ENCODE measurements around the gene SNORC.

The SNORC gene

GRCh38 chr2:232873292-232873908 is 3.3 kb downstream of the SNORC start:
- Histone ChIP-seq H3K36me3 (replicated peaks) (no peaks in the 10 kb centered on the region), H3K27me3 (ENCODE audit: low read depth) (no peaks in the 10 kb centered on the region), H3K9me3 (no peaks in the 10 kb centered on the region), H3K4me1 (peaks cover 4% of the 10 kb centered on the region), H3K4me3 (no peak overlapping the region)
- in situ Hi-C loops (cut with MboI; ENCODE audit: low sequenced_read_pairs) = no loop called here
- DNase-seq (ENCODE audit: low spot score in 2 of 2) = no peak

- H3K27me3 ChIP-seq (ENCODE audit: low read depth) = no peaks in the 10 kb centered on the region
- no peak for DNase-seq (ENCODE audit: low spot score in 2 of 2)
- H3K9me3 ChIP-seq = no peaks in the 10 kb centered on the region
- H3K4me3 ChIP-seq = no peak overlapping the region
- H3K36me3 ChIP-seq (replicated peaks) = no peaks in the 10 kb centered on the region
- H3K4me1 ChIP-seq = peaks cover 4% of the 10 kb centered on the region
- in situ Hi-C loops (cut with MboI; ENCODE audit: low sequenced_read_pairs) = no loop called here
These were observed 4.0 kb downstream of the SNORC start for GRCh38 chr2:232873909-232874641.

GRCh38 chr2:232874677-232875223 is 4.7 kb downstream of the SNORC start:
- in situ Hi-C loops (cut with MboI; ENCODE audit: low sequenced_read_pairs) = no loop called here
- H3K9me3 ChIP-seq = no peaks in the 10 kb centered on the region
- no peaks in the 10 kb centered on the region for H3K27me3 ChIP-seq (ENCODE audit: low read depth)
- H3K4me3 ChIP-seq = no peak overlapping the region
- H3K36me3 ChIP-seq (replicated peaks) = no peaks in the 10 kb centered on the region
- H3K4me1 ChIP-seq = peaks cover 4% of the 10 kb centered on the region
- DNase-seq (ENCODE audit: low spot score in 2 of 2) = no peak

- no peaks in the 10 kb centered on the region for H3K27me3 ChIP-seq (ENCODE audit: low read depth)
- peak overlapping the region; percentile 54 for H3K4me3 ChIP-seq
- peaks cover 4% of the 10 kb centered on the region for H3K4me1 ChIP-seq
- peak in 1 of 2 experiments; percentile 53 for DNase-seq (ENCODE audit: low spot score in 2 of 2)
- H3K9me3 ChIP-seq = no peaks in the 10 kb centered on the region
- H3K36me3 ChIP-seq (replicated peaks) = no peaks in the 10 kb centered on the region
- in situ Hi-C loops (cut with MboI; ENCODE audit: low sequenced_read_pairs) = no loop called here
These were observed 5.4 kb downstream of the SNORC start for GRCh38 chr2:232875256-232876121.

- no peaks in the 10 kb centered on the region for H3K36me3 ChIP-seq (replicated peaks)
- peak; percentile 22 to 71 for DNase-seq (ENCODE audit: low spot score in 2 of 2)
- H3K27me3 ChIP-seq (ENCODE audit: low read depth) = no peaks in the 10 kb centered on the region
- peaks cover 4% of the 10 kb centered on the region for H3K4me1 ChIP-seq
- H3K4me3 ChIP-seq = peak overlapping the region; percentile 54
- in situ Hi-C loops (cut with MboI; ENCODE audit: low sequenced_read_pairs) = no loop called here
- no peaks in the 10 kb centered on the region for H3K9me3 ChIP-seq
These were observed 6.3 kb downstream of the SNORC start for GRCh38 chr2:232876161-232876977.

GRCh38 chr2:232876978-232877441 is 6.9 kb downstream of the SNORC start:
- peak overlapping the region; percentile 54 for H3K4me3 ChIP-seq
- in situ Hi-C loops (cut with MboI; ENCODE audit: low sequenced_read_pairs) = no loop called here
- H3K4me1 ChIP-seq = peaks cover 4% of the 10 kb centered on the region
- H3K9me3 ChIP-seq = no peaks in the 10 kb centered on the region
- no peaks in the 10 kb centered on the region for H3K27me3 ChIP-seq (ENCODE audit: low read depth)
- no peaks in the 10 kb centered on the region for H3K36me3 ChIP-seq (replicated peaks)
- DNase-seq (ENCODE audit: low spot score in 2 of 2) = no peak

GRCh38 chr2:232877940-232878511 is 8.0 kb downstream of the SNORC start:
- in situ Hi-C loops (cut with MboI; ENCODE audit: low sequenced_read_pairs) = no loop called here
- no peak for DNase-seq (ENCODE audit: low spot score in 2 of 2)
- Histone ChIP-seq H3K27me3 (ENCODE audit: low read depth) (no peaks in the 10 kb centered on the region), H3K36me3 (replicated peaks) (no peaks in the 10 kb centered on the region), H3K9me3 (no peaks in the 10 kb centered on the region), H3K4me1 (peaks cover 4% of the 10 kb centered on the region), H3K4me3 (no peak overlapping the region)

GRCh38 chr2:232878855-232879617 is 9.0 kb downstream of the SNORC start:
- Histone ChIP-seq H3K27me3 (ENCODE audit: low read depth) (no peaks in the 10 kb centered on the region), H3K36me3 (replicated peaks) (no peaks in the 10 kb centered on the region), H3K4me1 (peaks cover 4% of the 10 kb centered on the region), H3K9me3 (no peaks in the 10 kb centered on the region), H3K4me3 (no peak overlapping the region)
- no peak for DNase-seq (ENCODE audit: low spot score in 2 of 2)
- in situ Hi-C loops (cut with MboI; ENCODE audit: low sequenced_read_pairs) = no loop called here

GRCh38 chr2:232879618-232880494 is 9.8 kb downstream of the SNORC start:
- in situ Hi-C loops (cut with MboI; ENCODE audit: low sequenced_read_pairs) = no loop called here
- Histone ChIP-seq H3K9me3 (no peaks in the 10 kb centered on the region), H3K27me3 (ENCODE audit: low read depth) (no peaks in the 10 kb centered on the region), H3K36me3 (replicated peaks) (no peaks in the 10 kb centered on the region), H3K4me1 (peaks cover 4% of the 10 kb centered on the region), H3K4me3 (no peak overlapping the region)
- no peak for DNase-seq (ENCODE audit: low spot score in 2 of 2)

- no peak overlapping the region for H3K4me3 ChIP-seq
- no peaks in the 10 kb centered on the region for H3K27me3 ChIP-seq (ENCODE audit: low read depth)
- H3K9me3 ChIP-seq = no peaks in the 10 kb centered on the region
- no peaks in the 10 kb centered on the region for H3K36me3 ChIP-seq (replicated peaks)
- in situ Hi-C loops (cut with MboI; ENCODE audit: low sequenced_read_pairs) = no loop called here
- peaks cover 4% of the 10 kb centered on the region for H3K4me1 ChIP-seq
- no peak for DNase-seq (ENCODE audit: low spot score in 2 of 2)
These were observed 10.8 kb downstream of the SNORC start for GRCh38 chr2:232880764-232881351.

GRCh38 chr2:232882085-232882484 is 12.0 kb downstream of the SNORC start:
- no peaks in the 10 kb centered on the region for H3K27me3 ChIP-seq (ENCODE audit: low read depth)
- DNase-seq (ENCODE audit: low spot score in 2 of 2) = no peak
- no peak overlapping the region for H3K4me3 ChIP-seq
- peaks cover 4% of the 10 kb centered on the region for H3K4me1 ChIP-seq
- in situ Hi-C loops (cut with MboI; ENCODE audit: low sequenced_read_pairs) = no loop called here
- H3K36me3 ChIP-seq (replicated peaks) = no peaks in the 10 kb centered on the region
- no peaks in the 10 kb centered on the region for H3K9me3 ChIP-seq
